Stomach (tissue), 4 donors: ENCODE results near the gene VPS33B.

Experiments
- EP300 ChIP-seq: sonication (generic); formaldehyde crosslinking; IDR thresholded peaks from one replicate; pipeline ENCODE4 v1.6.1; 2017; ENCODE audit warnings: antibody characterized with exemption
- POLR2A ChIP-seq, 4 donors: fragments of 450-650 bp; IDR thresholded peaks; one replicate each; pipeline ENCODE4 v1.6.1; 2016; ENCODE audit warnings: antibody characterized with exemption in 4 of 4, control low read depth in 2 of 4, mild to moderate bottlenecking in 1 of 4, moderate library complexity in 1 of 4
- POLR2AphosphoS5 ChIP-seq, 3 donors: sonication (generic); formaldehyde crosslinking; IDR thresholded peaks; one replicate each; pipeline ENCODE4 v1.6.1; 2016; ENCODE audit warnings: antibody characterized with exemption in 3 of 3
- TF ChIP-seq, protein P1 (sequence below), 7 experiments: fragments of 450-650 bp in 4 of 7; fragments of 200-600 bp in 3 of 7; sonication (generic) in 3 of 7; IDR thresholded peaks; one replicate each; pipeline ENCODE4 v1.5.1; 2016 to 2019; ENCODE audit warnings: antibody characterized with exemption in 7 of 7, control low read depth in 2 of 7, mild to moderate bottlenecking in 1 of 7

DNA sequence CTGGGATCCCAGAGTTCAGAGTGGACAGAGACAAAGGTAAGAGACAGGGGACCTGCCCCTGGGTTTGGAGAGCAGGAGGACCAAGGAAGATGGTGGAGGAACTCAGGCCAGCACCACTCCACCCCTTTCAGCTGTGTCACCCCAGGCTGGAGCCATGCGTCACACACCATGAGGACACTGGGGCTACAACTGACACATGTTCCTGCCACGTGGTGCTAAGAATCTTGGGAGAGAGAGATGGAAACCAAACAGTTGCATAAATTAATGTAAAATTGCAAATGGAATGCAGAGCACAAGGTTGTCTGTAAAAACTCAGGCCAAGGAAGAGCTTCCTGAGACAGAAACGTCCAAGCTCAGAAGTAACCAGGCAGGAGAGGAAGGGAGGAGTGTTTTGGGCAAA lies 22.7 kb upstream of the VPS33B start:
- no peak for TF ChIP-seq EP300
- TF ChIP-seq, protein P1, sequence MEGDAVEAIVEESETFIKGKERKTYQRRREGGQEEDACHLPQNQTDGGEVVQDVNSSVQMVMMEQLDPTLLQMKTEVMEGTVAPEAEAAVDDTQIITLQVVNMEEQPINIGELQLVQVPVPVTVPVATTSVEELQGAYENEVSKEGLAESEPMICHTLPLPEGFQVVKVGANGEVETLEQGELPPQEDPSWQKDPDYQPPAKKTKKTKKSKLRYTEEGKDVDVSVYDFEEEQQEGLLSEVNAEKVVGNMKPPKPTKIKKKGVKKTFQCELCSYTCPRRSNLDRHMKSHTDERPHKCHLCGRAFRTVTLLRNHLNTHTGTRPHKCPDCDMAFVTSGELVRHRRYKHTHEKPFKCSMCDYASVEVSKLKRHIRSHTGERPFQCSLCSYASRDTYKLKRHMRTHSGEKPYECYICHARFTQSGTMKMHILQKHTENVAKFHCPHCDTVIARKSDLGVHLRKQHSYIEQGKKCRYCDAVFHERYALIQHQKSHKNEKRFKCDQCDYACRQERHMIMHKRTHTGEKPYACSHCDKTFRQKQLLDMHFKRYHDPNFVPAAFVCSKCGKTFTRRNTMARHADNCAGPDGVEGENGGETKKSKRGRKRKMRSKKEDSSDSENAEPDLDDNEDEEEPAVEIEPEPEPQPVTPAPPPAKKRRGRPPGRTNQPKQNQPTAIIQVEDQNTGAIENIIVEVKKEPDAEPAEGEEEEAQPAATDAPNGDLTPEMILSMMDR (IDR thresholded peaks at IDR 0.05) = no peak
- no peak for TF ChIP-seq POLR2AphosphoS5 (IDR thresholded peaks at IDR 0.05)
- TF ChIP-seq POLR2A (IDR thresholded peaks at IDR 0.05) = no peak
